NCI-H2107 treated with DMSO at 0.1 percent for 48 hours (cell line): ENCODE results near the gene DNM1L.

Experiments used
- DNase-seq: peaks from one replicate; lab custom pipeline; 2025; ENCODE audit not compliant: unreplicated experiment; lab: John Stamatoyannopoulos, UW

The DNM1L gene

DNA sequence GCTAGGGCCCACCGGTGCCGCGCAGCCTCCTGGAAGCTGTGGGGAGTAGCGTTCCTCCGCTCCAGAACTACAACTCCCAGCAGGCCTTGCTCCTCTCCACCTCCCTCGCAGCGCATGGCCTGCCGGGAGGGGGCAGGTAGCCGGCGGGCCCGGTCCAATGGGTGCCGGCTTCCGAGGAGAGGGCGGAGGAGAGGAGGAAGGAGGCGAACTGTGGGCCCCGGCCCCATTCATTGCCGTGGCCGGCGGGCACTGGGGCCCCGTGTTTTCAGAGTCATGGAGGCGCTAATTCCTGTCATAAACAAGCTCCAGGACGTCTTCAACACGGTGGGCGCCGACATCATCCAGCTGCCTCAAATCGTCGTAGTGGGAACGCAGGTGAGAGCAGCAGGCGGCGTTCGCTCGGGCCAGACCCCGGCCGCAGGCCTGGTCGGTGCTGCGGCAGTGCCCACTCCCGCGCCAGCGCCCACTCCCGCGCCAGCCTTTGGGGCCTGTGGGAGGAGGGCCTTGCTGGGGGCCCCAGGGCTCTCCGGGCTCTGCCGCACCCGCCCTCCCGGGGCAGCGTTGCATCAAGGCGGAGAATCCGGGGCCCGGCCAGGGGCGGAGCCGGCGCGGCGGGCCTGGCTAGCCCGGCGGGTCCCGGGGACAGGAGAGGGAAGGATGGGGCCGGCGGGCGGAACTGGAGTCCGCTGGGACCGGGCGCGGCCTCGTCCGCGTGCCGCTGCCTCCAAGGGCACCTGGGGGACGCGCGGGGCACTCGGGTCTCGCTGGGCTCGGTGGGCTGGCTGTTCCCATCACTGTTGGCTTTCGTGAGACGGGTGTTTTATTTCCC lies at the start of gene DNM1L:
DNM1L (plus strand) TSS at position 211 of the 829 bp plus-strand sequence; CDS start at position 274, 63 bp downstream.
- peak; percentile 95 for DNase-seq

DNA sequence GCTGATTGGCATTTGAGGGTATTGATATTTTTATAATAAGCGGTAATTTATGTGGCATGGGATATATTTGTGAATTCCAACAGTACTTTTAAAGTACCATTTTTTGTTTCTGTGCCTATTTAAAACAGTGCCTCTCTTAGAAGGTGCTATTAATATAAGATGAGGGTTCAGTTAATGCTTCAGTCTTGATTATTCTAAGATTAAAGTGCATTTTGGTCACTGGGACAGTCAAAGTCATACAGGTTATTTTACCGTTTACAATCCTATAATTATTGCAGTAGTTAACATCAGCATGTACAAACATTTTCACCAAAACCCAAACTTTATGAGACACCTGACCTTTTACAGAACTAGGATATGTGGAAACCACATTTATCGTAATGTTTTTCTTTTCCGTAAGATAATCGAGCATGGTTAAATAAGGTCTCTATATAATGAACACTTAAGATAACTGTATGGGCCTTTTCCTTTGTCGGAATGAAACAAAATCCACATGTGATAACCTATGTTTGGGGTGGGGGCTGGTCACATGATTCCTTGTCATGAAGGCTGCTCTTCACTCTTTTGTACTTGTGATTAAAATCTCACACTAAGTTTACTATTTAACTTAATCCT lies 37.7 kb upstream of the DNM1L start:
- no peak for DNase-seq

DNA sequence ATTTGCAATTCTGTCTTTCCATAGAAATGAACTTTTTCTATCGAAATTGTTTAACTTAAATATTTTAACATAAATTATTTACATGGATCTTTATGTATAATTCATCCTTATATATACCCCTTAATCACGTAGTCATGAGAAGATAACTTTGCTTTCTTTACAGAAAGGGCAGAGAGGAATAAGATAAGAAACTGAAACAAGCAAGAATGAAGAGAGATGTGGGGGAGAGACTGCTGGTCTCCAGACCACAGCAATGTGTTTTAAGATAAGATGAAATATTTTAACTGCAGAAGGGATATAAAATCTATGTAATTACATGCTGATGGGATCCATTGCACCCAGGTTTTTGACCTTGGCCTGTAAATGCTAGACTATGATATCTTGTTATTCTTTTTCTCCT lies 34.7 kb upstream of the DNM1L start:
- no peak for DNase-seq

DNA sequence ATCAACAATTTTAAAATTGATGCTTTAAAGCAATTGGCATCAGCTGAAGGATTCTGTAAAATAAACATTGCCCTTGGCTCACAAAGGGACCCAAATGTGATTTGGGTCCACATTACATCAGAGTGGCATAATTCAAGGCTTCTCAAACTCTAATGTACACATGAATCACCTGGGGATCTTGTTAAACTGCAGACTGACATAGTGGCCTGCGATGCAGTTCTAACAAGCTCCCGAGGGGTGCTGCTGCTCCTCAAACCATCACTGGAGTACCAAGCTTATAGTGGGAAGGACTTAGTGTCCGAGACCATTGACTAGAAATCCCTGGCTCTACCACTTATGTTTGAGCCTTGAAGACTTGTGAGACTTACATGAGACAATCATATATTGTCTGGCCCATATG lies 31.8 kb upstream of the DNM1L start:
- no peak for DNase-seq

DNA sequence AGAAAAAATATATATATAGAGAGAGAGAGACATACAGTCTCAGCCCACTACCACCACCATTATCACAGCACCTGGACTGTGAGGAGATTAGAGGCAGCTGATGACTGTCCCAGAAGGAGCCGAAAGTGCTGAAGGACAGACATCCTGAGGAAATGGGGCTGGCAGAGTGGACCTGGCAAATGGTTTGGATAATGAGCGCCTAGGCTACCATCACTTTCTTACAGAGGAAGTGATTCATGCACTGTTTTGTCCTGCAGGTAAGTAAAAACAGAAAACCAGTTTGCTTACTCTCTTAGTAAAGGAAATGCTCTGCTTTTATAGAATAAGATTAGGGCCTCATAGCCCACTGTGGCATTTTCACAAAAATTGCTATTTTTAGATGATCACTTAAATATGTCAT lies 28.6 kb upstream of the DNM1L start:
- no peak for DNase-seq

DNA sequence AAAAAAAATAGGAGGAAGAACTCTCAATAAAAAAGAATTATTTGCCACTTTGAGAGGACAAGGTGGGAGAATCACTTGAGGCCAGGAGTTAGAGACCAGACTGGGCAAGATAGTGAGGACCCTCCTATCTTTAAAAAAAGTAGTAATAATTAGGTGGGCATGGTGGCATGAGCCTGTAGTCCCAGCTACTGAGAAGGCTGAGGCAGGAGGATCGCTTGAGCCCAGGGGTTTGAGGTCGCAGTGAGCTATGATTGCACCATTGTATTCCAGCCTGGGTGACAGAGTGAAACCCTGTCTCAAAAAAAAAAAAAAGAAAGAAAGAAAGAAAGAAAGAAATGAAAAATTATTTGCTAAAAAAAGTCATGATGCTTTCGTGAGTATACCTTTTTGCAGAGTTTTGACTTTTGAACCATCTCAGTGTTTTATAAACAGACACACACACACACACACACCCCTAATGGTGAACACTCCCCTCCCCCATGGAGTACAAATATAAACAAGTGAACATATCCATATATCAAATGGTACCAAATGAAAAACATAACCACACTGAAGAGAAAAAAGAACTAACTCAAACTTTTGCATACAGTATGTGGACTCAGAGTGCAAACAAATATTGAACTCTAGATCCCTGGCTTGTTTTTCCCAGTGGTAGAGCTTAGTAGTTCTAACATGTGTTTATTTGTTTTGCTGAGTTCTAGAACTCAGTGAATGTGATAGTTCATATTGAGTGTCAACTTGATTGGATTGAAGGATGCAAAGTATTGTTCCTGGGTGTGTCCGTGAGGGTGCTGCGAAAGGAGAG lies 27.7 kb upstream of the DNM1L start:
- no peak for DNase-seq

DNA sequence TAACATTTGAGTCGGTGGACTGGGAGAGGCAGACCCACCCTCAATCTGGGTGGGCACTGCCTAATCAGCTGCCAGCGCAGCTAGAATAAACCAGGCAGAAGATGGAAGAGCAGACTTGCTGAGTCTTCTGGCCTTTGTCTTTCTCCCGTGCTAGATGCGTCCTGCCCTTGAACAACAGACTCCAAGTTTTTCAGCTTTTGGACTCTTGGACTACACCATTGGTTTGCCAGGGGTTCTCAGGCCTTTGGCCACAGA lies 27.2 kb upstream of the DNM1L start:
- no peak for DNase-seq

DNA sequence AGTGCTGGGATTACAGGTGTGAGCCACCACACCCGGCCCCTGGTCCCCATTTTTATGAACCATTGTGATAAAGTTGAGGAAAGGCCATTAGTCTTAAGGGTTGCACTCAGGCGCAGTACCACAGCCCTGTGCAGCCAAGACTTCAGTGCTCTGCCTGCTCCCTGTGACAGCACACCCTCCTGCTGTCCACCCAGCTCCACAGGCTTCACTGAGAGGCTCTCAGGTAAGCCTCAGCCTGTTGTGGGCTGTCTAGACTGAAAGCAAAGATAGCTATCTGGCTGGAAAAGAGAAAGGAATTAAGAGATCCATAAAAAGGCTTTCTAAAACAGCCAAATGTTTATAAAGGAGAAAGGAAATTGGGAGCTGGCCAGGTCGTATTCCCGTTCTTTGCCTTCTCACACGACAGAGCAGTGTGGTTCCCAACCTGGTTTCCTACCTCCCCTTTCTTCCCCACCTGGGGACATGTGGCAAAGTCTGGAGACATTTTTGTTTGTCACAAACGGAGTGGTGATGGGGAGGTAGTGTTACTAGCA lies 19.1 kb upstream of the DNM1L start:
- DNase-seq: no peak

DNA sequence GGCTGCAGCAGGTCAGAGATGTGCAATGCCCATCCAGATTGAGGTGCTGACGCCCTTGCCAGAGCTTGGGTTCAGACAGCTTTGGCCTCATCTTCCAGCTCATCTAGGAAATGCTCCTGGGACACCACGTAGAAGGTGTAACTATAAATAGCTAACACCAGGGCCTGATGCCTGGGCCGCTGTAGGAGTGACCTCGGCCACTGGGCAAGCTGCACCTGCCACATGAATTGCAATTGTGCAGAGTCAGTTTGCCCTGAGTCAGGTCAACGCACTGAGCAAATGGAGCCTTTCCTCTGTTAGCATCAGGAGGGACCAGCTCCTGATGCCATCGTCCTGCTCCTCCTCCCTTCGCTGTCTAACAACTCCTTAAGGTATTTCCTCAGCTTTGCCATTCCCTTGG lies 17.4 kb upstream of the DNM1L start:
- DNase-seq: no peak

DNA sequence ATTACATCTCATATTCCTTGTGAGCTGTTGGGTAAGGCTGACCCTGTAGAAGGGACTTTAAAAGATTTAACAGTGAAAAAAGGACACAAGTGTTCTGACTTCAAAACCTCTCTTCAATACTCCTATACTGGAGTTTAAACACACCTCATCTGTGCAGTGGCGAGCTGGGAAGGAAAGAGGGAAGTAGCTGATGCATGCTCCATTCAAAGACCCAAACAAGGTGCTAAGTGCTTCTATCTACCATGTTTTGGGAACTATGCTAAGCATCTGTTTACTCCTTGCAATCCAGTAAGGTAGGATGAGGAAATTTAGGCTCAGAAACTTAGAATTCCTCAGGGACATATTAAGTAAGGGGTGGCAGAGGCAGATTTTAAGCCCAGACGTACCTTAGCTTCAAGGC lies 16.4 kb upstream of the DNM1L start:
- DNase-seq: no peak

DNA sequence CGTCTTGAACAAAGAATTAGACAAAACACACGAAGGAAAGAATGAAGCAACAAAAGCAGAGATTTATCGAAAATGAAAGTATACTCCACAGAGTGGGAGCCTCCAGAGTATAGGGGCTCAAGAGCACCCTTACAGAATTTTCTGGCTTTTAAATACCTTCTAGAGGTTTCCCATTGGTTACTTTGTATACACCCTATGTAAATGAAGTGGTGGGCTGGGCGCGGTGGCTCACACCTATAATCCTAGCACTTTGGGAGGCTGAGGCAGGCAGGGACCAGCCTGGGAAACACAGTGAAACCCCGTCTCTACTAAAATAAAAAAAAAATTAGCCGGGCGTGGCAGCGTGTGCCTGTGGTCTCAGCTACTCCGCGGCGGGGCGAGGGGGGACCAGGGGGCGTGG lies 13.1 kb upstream of the DNM1L start:
- no peak for DNase-seq

DNA sequence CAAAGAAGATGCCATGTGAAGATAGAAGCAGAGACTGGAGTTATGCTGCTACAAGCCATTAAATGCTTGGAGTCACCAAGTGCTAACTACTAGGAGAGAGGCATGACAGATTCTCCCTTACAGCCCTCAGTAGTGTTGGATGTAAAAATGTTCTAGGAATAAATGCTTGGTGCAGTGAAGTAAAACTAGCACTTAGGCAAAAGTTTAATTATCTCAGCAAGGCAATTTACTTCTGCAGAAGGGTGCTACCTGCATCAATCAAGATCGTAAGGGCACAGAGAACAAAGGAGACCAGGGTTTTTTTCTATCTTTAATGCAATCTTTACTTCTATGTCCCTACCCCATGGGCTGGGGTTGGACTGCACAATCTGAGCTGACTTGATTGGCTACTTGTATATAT lies 9.5 kb upstream of the DNM1L start:
- no peak for DNase-seq

DNA sequence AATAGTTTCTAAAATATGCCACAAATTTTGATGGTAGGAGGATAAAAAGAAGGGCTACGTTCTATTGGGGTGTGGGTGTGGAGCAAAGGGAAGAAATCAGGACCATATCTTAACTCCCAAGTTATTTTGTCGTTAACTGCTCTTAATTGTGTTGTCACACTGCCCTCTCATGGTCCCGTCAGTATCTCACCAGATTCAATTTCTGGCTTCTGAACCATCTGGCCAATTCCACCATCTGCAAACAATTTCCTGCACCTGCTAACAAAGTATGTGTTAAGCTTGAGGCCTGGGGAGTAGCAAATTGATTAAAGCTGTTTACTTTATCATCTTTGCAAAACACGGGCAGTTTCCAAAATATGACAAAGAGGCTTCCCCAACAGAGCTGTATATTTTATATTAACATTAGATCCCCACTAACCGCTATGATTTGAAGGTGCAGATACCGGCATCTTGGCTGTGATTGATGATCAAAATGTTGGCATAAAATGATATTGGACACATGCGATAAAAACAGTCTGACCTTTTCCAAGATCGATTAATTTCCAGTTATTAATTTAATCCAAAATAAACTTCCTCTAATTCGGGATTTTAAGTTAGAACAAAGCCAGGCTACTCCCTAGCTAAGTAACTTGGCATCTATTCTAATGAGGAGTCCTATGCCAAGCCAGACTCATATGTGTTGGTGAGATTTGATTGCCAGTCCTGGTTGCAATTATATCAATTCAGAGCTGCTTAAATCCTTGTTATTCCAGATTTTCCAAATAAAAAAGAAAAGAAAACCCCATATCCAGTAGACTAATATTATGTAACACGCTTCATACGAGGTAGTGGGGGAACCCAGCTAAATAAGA lies 6.9 kb upstream of the DNM1L start:
- peak; percentile 93 for DNase-seq

DNA sequence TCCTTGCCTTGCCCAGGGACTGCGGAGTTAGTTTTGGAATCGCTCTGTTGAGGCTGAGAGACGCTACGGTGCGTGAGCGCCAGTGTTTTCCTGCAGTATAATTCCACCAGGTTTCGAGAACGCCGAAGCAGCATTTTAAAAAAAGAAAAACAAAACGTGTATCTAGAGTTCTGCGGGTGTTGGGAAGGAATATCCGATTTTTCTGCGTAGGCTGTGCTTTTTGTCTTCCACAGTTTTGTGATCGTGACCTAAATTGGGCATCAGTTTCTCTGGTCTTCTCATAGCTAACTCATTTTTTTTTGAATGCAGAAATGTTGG lies 778 bp downstream of the DNM1L start:
- no peak for DNase-seq

DNA sequence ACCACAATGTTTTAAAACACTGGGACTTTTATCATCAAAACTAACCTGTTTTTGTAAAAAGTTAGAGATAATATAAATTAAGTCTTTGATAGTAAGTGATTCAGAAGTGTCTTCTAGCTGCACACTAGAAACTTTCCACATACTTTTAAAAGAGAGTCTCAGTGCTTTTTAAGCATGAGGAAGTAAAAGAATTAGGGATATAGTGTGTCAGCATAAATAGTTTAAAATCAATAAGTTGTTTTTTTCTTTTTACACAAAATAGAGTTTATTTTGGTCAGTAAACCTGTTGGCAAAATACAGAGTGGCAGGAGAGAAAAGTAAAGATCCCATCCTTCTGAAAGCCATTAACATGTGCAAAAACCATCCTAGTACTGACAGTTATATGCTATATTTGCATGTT lies 1.7 kb downstream of the DNM1L start:
- DNase-seq: no peak

DNA sequence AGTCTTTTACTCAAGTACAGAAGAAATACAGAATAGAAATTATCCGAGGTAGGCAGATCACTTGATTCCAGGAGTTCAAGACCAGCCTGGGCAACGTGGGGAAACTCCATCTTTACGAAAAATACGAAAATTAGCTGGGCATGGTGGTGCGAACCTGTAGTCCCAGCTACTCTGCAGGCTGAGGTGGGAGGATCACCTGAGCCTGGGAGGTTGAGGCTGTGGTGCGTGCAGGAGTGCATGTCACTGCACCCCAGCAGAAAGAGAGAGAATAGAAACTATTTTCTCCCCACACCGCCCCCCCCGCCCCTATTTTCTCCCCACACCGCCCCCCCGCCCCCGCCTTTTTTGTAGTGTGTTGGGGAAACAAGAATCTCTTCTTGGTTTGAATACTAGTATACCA lies 2.2 kb downstream of the DNM1L start:
- no peak for DNase-seq

DNA sequence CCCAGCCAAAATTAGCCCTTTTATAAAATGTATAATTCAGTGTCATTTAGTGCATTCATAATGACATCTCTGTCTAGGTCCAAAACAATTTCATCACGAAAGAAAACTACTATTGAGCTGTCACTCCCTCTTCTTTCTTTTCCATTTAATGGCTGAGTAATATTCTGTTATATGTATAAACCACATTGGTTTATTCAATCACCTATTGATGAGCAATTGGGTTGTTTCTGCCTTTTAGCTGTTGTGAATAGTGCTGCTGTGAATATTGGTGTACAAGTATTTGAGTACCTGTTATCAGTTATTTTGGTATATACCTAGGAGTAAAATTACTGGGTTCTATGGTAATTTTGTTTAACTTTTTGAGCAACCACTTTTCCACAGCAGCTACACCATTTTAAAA lies 7.2 kb downstream of the DNM1L start:
- DNase-seq: no peak

DNA sequence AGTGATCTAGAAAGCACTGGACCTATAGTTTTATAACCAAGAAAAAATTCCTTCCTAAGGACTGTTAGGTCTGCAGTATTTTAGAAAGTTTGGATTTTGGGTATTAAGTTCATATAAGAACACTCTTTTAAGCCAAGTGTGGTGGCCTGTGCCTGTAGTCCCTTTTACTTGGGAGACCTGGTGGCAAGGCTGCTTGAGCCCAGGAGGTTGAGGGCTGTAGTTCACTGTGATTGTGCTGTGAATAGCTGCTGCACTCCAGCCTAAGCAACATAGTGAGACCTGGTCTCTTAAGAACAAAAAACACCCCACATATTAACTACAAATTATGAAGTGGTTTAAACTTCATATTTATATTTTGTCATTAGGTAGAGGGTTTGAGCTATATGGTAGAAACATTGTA lies 9.7 kb downstream of the DNM1L start:
- no peak for DNase-seq

DNA sequence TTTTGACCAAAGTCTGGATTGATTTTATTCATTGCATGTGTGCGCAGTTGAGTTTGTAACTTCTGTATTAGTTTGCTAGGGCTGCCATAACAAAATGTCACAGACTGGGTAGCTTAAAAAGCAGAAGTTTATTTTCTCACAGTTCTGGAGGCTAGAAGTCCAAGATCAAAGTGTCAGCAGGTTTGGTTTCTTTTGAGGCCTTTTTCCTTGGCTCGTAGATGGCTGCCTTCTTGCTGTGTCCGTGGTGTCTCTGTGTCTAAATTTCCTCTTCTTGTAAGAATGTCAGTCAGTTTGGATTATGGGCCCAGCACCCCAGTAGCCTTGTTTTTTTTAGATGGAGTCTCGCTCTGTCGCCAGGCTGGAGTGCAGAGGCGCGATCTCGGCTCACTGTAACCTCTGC lies 11.8 kb downstream of the DNM1L start:
- DNase-seq: no peak

DNA sequence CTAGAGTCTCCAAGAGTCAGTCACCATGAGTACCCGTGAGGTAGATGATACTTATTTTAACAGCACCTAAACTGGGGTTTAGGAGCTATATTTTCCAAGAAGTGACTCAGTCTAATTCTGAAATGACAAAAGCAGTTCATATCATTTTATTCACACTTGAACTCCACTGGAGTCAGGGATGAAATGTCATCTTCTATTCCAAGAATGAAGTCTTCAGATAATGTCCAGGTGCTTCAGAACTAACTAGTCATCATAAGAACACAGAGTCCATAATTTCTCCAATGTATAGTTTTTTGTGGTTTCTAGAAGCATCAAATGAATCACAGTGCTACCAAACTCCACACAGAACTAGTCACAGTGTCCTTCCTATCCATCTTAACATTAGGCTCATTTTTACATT lies 13.3 kb downstream of the DNM1L start:
- no peak for DNase-seq

DNA sequence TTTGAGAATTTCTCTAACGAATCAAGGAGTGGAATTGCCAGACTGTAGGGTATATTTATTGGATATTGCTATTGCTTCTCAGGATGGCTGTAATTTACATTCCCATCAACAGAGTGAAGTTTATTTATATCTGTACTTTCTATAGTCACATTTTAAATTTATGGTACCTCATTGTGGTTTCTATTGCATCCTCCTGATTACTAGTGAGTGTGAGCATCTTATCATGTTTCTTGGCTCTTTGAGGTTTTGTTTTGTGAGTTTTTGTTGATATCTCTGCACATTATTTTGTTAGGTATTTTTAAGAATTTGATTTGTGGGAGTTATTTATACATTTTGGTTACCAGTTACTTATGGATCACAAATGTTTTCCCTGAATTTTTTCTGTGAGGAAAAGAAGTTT lies 13.9 kb downstream of the DNM1L start:
- DNase-seq: no peak
